GM12878 (cell line): Measurements from ENCODE around the gene NUP54. TPM values are rescaled to one million over a fixed set of nuclear protein-coding genes. Genes with fewer than 3 reads are reported as not detected.
A peak's percentile ranks its signal among the peaks of the same experiment; 100 is the strongest.

Experiments used
- ATAC-seq: fragments of 200-7000 bp; cut with Tn5 transposase; 3 replicates; pipeline ENCODE4 v1.9.1; 2020; ENCODE audit warnings: mild to moderate bottlenecking, moderate library complexity
- BruUV-seq: library from RNA; stranded (reverse); fragments of 400-500 nt; replicated peaks from 2 replicates; lab custom pipeline; 2021; lab: Mats Ljungman, UMichigan
- CTCF ChIA-PET: fragments of 300-600 bp; sonication (Branson Sonifier 250); formaldehyde crosslinking; extraction: SDS; loops from one replicate; lab custom pipeline; 2021; ENCODE audit warnings: inconsistent platforms; lab: Yijun Ruan, JAX
- POLR2A ChIA-PET: fragments of 350-600 bp; formaldehyde crosslinking; extraction: SDS; loops from one replicate; lab custom pipeline; 2021; ENCODE audit warnings: inconsistent platforms; lab: Charles Lee
- RAD21 ChIA-PET: fragments of 300-600 bp; sonication (Branson Sonifier 250); formaldehyde crosslinking; loops from one replicate; lab custom pipeline; 2023; ENCODE audit warnings: antibody characterized with exemption; ENCODE audit not compliant: unreplicated experiment; lab: Charles Lee
- SMC1A ChIA-PET: fragments of 300-600 bp; sonication (Branson Sonifier 250); formaldehyde crosslinking; loops from one replicate; lab custom pipeline; 2023; ENCODE audit not compliant: unreplicated experiment, uncharacterized antibody; lab: Charles Lee
- DNase-seq: peaks from one replicate; pipeline ENCODE4 v3.0.0-alpha.2; 2011; ENCODE audit warnings: low read depth, low spot score
- FAIRE-seq: peaks from 3 replicates; lab custom pipeline; 2011; peaks lifted over from hg19 to GRCh38; lab: Jason Lieb, UNC
- H2AFZ ChIP-seq: 2 replicates; pipeline ENCODE4 v1.6.0; 2011; ENCODE audit warnings: low read depth, low read length, control low read depth; ENCODE audit not compliant: control insufficient read depth
- H3K27ac ChIP-seq: 2 replicates; pipeline ENCODE4 v1.5.1; 2011; ENCODE audit warnings: control low read depth; ENCODE audit not compliant: control insufficient read depth, insufficient read depth
- H3K27me3 ChIP-seq, 2 experiments: replicated peaks in 1 of 2; 2 replicates each; pipeline versions ENCODE4 v1.6.0 to v1.6.1; 2011; ENCODE audit warnings: low read length in 1 of 2; ENCODE audit not compliant: control insufficient read depth in 2 of 2, insufficient read depth in 2 of 2
- H3K36me3 ChIP-seq, 2 experiments: 2 replicates each; pipeline ENCODE4 v1.5.1; 2011; ENCODE audit warnings: low read length in 1 of 2; ENCODE audit not compliant: control insufficient read depth in 2 of 2, insufficient read depth in 2 of 2
- H3K4me1 ChIP-seq: 2 replicates; pipeline ENCODE4 v1.6.1; 2011; ENCODE audit warnings: mild to moderate bottlenecking, low read length, moderate library complexity, mixed read lengths; ENCODE audit not compliant: control insufficient read depth, insufficient read depth
- H3K4me2 ChIP-seq: 2 replicates; pipeline ENCODE4 v1.6.0; 2011; ENCODE audit warnings: control low read depth; ENCODE audit not compliant: control insufficient read depth, insufficient read depth
- H3K4me3 ChIP-seq: fragments of 200-600 bp; sonication (generic); 2 replicates; pipeline ENCODE4 v1.5.1; 2016
- H3K79me2 ChIP-seq: 2 replicates; pipeline ENCODE4 v1.6.0; 2011; ENCODE audit warnings: low read length; ENCODE audit not compliant: control insufficient read depth, insufficient read depth
- H3K9ac ChIP-seq: 2 replicates; pipeline ENCODE4 v1.8.0; 2011; ENCODE audit warnings: low read length, control low read depth, mixed read lengths; ENCODE audit not compliant: control insufficient read depth, insufficient read depth
- H3K9me3 ChIP-seq: replicated peaks from 3 replicates; pipeline ENCODE4 v1.5.1; 2011; ENCODE audit warnings: mild to moderate bottlenecking, low read length; ENCODE audit not compliant: control insufficient read depth, insufficient read depth
- H4K20me1 ChIP-seq: 2 replicates; pipeline ENCODE4 v1.6.0; 2011; ENCODE audit not compliant: control insufficient read depth, insufficient read depth
- ASH2L ChIP-seq: fragments of 300-600, 200-600 bp; sonication (generic); IDR thresholded peaks from 2 replicates; pipeline ENCODE4 v1.6.1; 2017; ENCODE audit warnings: low read depth, mild to moderate bottlenecking, borderline replicate concordance
- CBFB ChIP-seq: IDR thresholded peaks from 2 replicates; pipeline ENCODE4 v1.6.1; 2016; ENCODE audit warnings: antibody characterized with exemption, low read depth
- CBX5 ChIP-seq: sonication (generic); IDR thresholded peaks from 2 replicates; pipeline ENCODE4 v1.6.1; 2016; ENCODE audit warnings: low read depth, moderate library complexity, mild to moderate bottlenecking, inconsistent platforms
- CHD4 ChIP-seq: fragments of 200-600 bp; sonication (generic); IDR thresholded peaks from 2 replicates; pipeline ENCODE4 v1.6.1; 2016; ENCODE audit warnings: mild to moderate bottlenecking
- CREM ChIP-seq: IDR thresholded peaks from 2 replicates; pipeline ENCODE4 v1.6.1; 2014; ENCODE audit warnings: antibody characterized with exemption, low read depth
- EZH2 ChIP-seq: IDR thresholded peaks from 2 replicates; pipeline ENCODE4 v1.6.1; 2012; ENCODE audit warnings: low read depth, mild to moderate bottlenecking, control low read depth, inconsistent platforms, low read length, borderline replicate concordance; ENCODE audit not compliant: control insufficient read depth
- MTA3 ChIP-seq: IDR thresholded peaks from 2 replicates; pipeline ENCODE4 v1.6.1; 2012; ENCODE audit warnings: low read length, inconsistent platforms, borderline replicate concordance
- MXI1 ChIP-seq: fragments of 150-350 bp; IDR thresholded peaks from 2 replicates; pipeline ENCODE4 v1.6.1; 2011; ENCODE audit warnings: low read depth, mild to moderate bottlenecking, inconsistent platforms, low read length, improper control_type of control experiment
- NFXL1 ChIP-seq: fragments of 450-650 bp; IDR thresholded peaks from 2 replicates; pipeline ENCODE4 v1.6.1; 2017; ENCODE audit warnings: antibody characterized with exemption, mild to moderate bottlenecking, borderline replicate concordance
- NRF1 ChIP-seq: conservative IDR thresholded peaks from 2 replicates; pipeline ENCODE4 v1.6.1; 2011; ENCODE audit warnings: mild to moderate bottlenecking, low read depth, low read length, improper control_type of control experiment
- SREBF2 ChIP-seq: IDR thresholded peaks from 2 replicates; pipeline ENCODE4 v1.6.1; 2012; ENCODE audit warnings: mild to moderate bottlenecking, low read length
- ZNF24 ChIP-seq: fragments of 450-650 bp; IDR thresholded peaks from 2 replicates; pipeline ENCODE4 v1.6.1; 2017; ENCODE audit warnings: antibody characterized with exemption, mild to moderate bottlenecking
- WGBS: methylation state at CpG from one replicate; pipeline ENCODE4 v1.1.6; 2016; ENCODE audit warnings: low lambda C conversion rate; ENCODE audit not compliant: insufficient replicate concordance, insufficient coverage; ENCODE audit errors: missing lambda C conversion rate; 5-methylcytosine and 5-hydroxymethylcytosine counted together
- in situ Hi-C: fragments of 300-500 bp; cut with MboI; formaldehyde crosslinking; loops from 9 replicates; pipeline ENCODE4 v1.14.3; 2018; ENCODE audit warnings: mixed read lengths
- intact Hi-C: fragments of 100-400 bp; cut with micrococcal nuclease; formaldehyde crosslinking; loops from one replicate; pipeline ENCODE4 v1.14.2; 2022; ENCODE audit not compliant: unreplicated experiment
- polyA plus RNA-seq, 11 experiments: library from polyadenylated mRNA; depleted of rRNA in 4 of 11; unstranded in 6 of 11; stranded (reverse) in 5 of 11; fragments of >200 nt; fragmentation: Nextera tagmentation in 4 of 11; fragmentation: Illumina TruSeq in 1 of 11; extraction: Ambion mirVana in 4 of 11; extraction: Trizol in 1 of 11; gene quantifications; 1 replicate in 1 of 11; 2 replicates in 10 of 11; pipeline versions ENCODE4 v1.2.1 to v1.2.3, GENCODE V29; 2011 to 2016; ENCODE audit warnings: inconsistent platforms in 2 of 11, missing spikeins in 2 of 11, low read depth in 1 of 11
- total RNA-seq, 4 experiments: library from RNA; depleted of rRNA in 3 of 4; stranded (reverse); fragments of >200 nt in 3 of 4; fragmentation: Illumina TruSeq in 1 of 4; extraction: Trizol in 1 of 4; gene quantifications; 2 replicates each; pipeline versions ENCODE4 v1.2.1 to v1.2.3, GENCODE V29; 2013 to 2021
- TF ChIP-seq, protein P1 (sequence below): fragments of 450-650 bp; IDR thresholded peaks from 2 replicates; pipeline ENCODE4 v1.6.1; 2017; ENCODE audit warnings: mild to moderate bottlenecking, moderate library complexity
- TF ChIP-seq, protein P2 (sequence below): IDR thresholded peaks from 2 replicates; pipeline ENCODE4 v1.6.1; 2012; ENCODE audit warnings: low read length, inconsistent platforms
- TF ChIP-seq, protein P3 (sequence below): IDR thresholded peaks from 2 replicates; pipeline ENCODE4 v1.6.1; 2011; ENCODE audit warnings: mild to moderate bottlenecking, low read depth, low read length, moderate library complexity; ENCODE audit not compliant: insufficient replicate concordance
- TF ChIP-seq, protein P4 (sequence below): fragments of 450-650 bp; IDR thresholded peaks from 2 replicates; pipeline ENCODE4 v1.6.1; 2017; ENCODE audit warnings: borderline replicate concordance

Gene NUP54
- total and polyA plus RNA-seq, 10 of the 15 experiments (the other 5 are each of a cell fraction or from before 2014, with no cell fraction given) = 17.5 to 69.0 (median 42.3) TPM

DNA sequence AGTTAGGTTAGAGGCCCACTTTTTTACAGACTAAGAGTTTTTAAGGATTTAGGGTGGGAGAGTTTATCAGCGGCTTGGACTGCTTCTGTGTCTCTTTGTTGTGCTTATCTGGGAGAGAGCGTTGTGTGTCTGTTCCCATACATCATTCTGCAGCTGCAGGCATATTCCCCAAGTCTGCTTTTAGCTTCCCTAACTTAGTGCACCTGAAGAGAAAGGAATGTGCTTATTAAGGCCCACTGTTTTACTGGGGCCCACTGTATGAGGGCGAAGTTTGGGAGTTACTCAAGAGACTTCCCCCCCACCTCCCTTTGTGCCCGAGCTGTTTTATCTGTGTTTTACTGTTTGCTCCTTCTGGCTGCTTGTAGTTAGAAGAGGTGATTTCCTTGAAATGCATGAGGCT lies 41.8 kb downstream of the NUP54 start (continued):
- TF ChIP-seq, protein P1, sequence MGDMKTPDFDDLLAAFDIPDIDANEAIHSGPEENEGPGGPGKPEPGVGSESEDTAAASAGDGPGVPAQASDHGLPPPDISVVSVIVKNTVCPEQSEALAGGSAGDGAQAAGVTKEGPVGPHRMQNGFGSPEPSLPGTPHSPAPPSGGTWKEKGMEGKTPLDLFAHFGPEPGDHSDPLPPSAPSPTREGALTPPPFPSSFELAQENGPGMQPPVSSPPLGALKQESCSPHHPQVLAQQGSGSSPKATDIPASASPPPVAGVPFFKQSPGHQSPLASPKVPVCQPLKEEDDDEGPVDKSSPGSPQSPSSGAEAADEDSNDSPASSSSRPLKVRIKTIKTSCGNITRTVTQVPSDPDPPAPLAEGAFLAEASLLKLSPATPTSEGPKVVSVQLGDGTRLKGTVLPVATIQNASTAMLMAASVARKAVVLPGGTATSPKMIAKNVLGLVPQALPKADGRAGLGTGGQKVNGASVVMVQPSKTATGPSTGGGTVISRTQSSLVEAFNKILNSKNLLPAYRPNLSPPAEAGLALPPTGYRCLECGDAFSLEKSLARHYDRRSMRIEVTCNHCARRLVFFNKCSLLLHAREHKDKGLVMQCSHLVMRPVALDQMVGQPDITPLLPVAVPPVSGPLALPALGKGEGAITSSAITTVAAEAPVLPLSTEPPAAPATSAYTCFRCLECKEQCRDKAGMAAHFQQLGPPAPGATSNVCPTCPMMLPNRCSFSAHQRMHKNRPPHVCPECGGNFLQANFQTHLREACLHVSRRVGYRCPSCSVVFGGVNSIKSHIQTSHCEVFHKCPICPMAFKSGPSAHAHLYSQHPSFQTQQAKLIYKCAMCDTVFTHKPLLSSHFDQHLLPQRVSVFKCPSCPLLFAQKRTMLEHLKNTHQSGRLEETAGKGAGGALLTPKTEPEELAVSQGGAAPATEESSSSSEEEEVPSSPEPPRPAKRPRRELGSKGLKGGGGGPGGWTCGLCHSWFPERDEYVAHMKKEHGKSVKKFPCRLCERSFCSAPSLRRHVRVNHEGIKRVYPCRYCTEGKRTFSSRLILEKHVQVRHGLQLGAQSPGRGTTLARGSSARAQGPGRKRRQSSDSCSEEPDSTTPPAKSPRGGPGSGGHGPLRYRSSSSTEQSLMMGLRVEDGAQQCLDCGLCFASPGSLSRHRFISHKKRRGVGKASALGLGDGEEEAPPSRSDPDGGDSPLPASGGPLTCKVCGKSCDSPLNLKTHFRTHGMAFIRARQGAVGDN = no peak
- TF ChIP-seq ZNF24 (no peak), NFXL1 (no peak)

DNA sequence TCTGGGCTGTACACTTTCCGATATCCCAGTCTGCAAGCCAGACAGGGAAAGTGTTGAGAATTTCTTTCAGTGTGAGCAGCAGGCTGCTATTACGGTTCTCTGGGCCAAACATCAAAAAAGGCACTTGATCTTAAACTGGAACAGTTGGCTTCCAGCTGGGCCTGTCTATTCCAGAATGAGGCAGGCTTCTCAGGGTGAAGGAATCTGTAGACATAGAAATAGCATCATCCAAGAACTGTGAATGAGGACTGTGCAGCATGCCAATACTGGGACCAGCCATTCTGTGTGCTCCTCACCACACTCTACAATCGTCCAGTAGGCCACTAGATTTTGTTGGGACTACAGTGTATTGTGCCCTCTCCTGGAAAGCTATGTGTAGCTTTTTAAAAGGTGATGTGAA lies 42.5 kb downstream of the NUP54 start:
- Histone ChIP-seq H3K79me2 (no peaks in the 10 kb centered on the region), H4K20me1 (no peaks in the 10 kb centered on the region), H3K4me2 (no peak overlapping the region), H3K36me3 (no peaks in the 10 kb centered on the region), H3K9me3 (no peaks in the 10 kb centered on the region), H3K4me1 (no peaks in the 10 kb centered on the region), H2AFZ (no peak overlapping the region), H3K27me3 (0 out of 4 replicates have a peak, but pooled peaks cover 0 to 2% of the 10 kb centered on the region in 2 experiments), H3K27ac (no peak overlapping the region), H3K9ac (no peak overlapping the region), H3K4me3 (no peak overlapping the region)
- BruUV-seq = no TSS peak
- SMC1A ChIA-PET = interaction anchor here (1.5 kb wide), 2 partner anchors 14 to 110 kb away, joined by 4 read pairs; no protein-coding TSS in a partner anchor
- RAD21 ChIA-PET = interaction anchor here (1.6 kb wide), 1 partner anchor 110 kb away, joined by 4 read pairs; no protein-coding TSS in a partner anchor
- TF ChIP-seq MTA3 (no peak), NRF1 (no peak), CREM (no peak), SREBF2 (no peak), CHD4 (no peak), CBX5 (no peak), MXI1 (no peak), CBFB (no peak), EZH2 (no peak), ASH2L (no peak)
- TF ChIP-seq, protein P2, sequence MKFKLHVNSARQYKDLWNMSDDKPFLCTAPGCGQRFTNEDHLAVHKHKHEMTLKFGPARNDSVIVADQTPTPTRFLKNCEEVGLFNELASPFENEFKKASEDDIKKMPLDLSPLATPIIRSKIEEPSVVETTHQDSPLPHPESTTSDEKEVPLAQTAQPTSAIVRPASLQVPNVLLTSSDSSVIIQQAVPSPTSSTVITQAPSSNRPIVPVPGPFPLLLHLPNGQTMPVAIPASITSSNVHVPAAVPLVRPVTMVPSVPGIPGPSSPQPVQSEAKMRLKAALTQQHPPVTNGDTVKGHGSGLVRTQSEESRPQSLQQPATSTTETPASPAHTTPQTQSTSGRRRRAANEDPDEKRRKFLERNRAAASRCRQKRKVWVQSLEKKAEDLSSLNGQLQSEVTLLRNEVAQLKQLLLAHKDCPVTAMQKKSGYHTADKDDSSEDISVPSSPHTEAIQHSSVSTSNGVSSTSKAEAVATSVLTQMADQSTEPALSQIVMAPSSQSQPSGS = no peak
- TF ChIP-seq, protein P3, sequence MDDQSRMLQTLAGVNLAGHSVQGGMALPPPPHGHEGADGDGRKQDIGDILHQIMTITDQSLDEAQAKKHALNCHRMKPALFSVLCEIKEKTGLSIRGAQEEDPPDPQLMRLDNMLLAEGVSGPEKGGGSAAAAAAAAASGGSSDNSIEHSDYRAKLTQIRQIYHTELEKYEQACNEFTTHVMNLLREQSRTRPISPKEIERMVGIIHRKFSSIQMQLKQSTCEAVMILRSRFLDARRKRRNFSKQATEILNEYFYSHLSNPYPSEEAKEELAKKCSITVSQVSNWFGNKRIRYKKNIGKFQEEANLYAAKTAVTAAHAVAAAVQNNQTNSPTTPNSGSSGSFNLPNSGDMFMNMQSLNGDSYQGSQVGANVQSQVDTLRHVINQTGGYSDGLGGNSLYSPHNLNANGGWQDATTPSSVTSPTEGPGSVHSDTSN = no peak
- TF ChIP-seq, protein P4, sequence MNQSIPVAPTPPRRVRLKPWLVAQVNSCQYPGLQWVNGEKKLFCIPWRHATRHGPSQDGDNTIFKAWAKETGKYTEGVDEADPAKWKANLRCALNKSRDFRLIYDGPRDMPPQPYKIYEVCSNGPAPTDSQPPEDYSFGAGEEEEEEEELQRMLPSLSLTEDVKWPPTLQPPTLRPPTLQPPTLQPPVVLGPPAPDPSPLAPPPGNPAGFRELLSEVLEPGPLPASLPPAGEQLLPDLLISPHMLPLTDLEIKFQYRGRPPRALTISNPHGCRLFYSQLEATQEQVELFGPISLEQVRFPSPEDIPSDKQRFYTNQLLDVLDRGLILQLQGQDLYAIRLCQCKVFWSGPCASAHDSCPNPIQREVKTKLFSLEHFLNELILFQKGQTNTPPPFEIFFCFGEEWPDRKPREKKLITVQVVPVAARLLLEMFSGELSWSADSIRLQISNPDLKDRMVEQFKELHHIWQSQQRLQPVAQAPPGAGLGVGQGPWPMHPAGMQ = no peak
- WGBS = 42% methylated on average over 3 of the region's 3 CpGs
- in situ Hi-C loops (no loop called here), intact Hi-C loops (no loop called here)
- DNase-seq = no peak
- peak; percentile 40; the same call in 2 of the 3 replicates for ATAC-seq
- CTCF ChIA-PET = interaction anchor here (1.1 to 3.4 kb wide), 3 partner anchors 110 to 272 kb away, joined by 5 to 11 read pairs (median 5); no protein-coding TSS in a partner anchor
- POLR2A ChIA-PET = no interaction called here
- FAIRE-seq = no peak
